GM19239 (cell line): Measurements from ENCODE around the gene TDRD10.
A peak's percentile ranks its signal among the peaks of the same experiment; 100 is the strongest.

Experiments used
- DNase-seq: peaks from one replicate; pipeline ENCODE4 v3.0.0; 2011; ENCODE audit warnings: low spot score; ENCODE audit not compliant: insufficient read length
- FAIRE-seq: peaks from 2 replicates; lab custom pipeline; 2011; peaks lifted over from hg19 to GRCh38; lab: Jason Lieb, UNC

TDRD10 gene

DNA sequence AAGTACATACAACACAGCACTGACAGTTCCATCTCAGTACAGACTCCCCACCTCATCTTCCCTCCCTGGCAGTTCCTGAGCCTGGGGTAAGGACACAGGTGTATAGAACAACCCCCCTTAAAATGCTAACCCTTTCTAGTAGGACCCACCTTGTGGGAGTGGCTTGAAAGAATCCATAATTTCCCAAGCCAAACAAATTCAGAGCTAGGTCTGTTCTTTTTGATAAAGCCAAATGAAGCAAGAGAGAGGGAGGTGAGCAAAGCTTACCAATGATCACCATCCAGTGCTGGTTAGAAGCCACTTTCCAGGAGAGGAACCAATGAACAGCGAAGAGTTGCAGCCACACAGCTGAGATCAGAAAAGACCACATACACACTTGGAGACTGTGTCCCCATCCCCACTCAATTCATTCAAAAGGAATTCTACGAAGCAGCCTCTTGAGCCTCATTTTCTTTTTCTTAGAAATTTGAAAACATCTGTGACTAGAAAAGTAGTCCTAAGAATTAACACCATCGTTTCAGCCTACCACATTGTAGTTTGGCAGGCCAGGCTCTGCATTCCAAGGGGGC, 47.3 kb downstream of the TDRD10 start:
- FAIRE-seq, result no peak

DNA sequence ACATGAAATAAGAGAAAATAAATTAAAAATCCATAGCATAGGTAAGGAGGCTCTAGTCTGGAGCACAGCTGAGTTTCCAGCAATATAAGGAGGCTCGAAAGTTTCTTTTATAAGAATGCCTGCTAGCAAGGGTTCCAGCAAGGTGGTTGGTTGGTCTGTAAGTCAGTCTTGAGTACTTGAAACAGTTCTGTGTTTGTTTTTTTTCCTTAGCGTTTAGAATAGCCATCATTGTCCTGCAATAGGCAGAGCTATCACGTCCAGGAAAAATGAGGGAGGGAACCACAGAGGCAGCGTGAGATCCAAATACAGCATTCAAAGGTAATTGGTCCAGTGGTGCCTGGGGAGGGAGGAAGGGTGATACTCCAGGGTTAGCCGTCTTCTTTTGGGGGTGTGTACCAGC, 48.1 kb downstream of the TDRD10 start:
- FAIRE-seq, result no peak

More for the DNA sequence above, 47.3 kb downstream of the TDRD10 start:
- DNase-seq, result no peak

DNA sequence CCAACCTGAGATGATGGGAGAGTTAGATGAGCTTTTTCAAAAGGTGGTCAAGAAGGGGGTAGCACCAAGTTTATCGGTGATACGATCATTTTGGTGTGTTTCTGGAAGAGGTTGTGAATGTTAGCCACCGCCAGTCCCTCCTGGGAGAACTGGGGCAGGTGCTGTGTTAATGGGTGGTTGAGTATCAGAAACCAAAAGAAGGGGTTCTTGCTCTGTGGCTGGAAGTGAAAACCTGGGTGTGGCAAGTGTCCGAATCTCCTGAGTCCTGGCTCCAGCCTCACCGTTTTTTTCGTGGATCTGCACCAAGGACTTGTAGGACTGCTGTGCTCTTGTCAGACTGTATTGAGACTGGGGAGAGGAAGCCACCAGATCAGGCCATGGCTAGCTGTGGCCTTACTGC, 48.6 kb downstream of the TDRD10 start:
- FAIRE-seq (no peak), DNase-seq (no peak)

More for the DNA sequence above, 48.1 kb downstream of the TDRD10 start:
- DNase-seq, result no peak

DNA sequence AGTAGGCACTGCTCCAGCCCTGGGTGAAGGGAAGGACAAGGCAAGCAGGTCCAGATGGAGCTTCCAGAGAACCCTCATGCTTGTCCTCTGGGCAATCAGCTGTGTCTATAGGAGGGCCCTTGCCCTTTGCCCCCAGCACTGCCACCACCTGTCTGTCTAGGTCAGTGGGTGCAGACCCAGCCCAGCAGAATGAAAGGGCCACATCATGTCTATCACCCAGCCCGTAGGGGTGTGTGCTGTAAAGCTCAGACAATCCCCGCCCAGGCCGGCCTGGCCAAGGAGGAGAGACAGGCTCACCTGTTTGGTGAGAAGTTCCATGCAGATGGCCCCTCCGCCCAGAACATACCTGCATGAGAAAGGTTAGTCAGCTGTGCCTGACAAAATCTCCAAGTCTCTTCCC, 49.5 kb downstream of the TDRD10 start:
- FAIRE-seq, result no peak
- DNase-seq, result no peak

DNA sequence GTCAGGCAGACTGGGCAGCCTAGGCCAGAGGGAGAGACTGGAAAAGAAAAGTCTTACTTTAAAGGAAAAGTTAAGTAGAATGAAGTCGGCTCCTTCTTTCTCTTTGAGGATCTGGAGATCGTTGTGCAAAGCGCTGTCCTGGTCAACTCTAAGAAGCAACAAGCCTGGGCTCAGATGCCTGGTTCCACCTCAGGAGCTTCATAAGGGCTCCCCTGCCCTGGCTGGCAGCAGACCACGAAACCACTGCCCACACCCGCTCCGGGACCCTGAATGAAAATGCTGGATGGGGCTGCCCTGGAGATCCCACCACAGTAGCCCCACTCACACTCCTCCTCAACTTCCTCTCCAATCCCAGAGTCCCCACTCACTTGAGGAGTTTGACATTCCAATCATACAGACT, 50.0 kb downstream of the TDRD10 start:
- no peak for FAIRE-seq

DNA sequence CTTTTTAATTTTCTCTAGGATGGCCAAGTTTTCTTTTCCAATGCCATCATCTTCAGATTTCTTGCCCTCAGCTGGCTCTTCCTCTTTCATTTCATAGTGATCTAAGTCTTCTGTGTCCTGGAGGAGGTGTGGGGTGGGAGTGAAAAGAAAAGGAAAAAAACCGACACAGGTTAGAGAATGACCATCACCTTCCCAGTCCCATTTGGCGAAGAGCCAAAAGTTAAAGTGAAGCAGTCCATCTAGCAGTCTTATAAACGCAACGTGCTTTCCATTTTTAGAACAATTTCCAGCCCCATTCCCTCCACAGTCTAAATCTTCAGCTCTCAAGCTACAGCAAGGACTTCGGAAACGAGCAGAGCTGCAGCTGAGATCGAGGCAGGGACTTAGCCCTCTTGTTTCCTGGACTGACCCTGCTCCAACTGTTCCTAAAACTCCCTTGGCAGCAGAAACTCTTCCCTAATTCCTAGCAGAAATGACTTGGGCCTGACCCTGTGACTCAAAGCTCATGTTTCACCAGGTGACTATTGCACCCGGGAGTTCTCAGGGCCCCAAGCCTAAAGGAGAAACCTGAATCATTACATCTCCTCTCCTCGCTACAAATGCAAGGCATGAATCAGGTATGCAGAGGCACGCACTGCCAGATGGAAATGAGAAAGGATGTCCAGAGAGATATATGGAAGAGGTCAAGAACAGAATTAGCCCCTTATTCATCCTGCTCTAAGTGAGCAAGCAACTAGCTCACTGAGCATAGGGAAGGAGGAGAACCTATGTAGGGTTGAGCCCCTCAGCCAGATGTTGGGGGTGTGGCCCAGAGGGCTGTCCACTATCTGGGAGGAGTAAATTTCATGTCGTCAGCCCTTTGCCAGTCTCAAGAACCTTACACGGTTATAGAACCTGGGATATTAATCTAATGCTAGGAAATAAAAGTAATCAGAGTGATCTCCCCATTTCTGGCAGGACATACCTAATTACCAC, 51.3 kb downstream of the TDRD10 start:
- FAIRE-seq (no peak), DNase-seq (no peak)

More for the DNA sequence above, 50.0 kb downstream of the TDRD10 start:
- no peak for DNase-seq

DNA sequence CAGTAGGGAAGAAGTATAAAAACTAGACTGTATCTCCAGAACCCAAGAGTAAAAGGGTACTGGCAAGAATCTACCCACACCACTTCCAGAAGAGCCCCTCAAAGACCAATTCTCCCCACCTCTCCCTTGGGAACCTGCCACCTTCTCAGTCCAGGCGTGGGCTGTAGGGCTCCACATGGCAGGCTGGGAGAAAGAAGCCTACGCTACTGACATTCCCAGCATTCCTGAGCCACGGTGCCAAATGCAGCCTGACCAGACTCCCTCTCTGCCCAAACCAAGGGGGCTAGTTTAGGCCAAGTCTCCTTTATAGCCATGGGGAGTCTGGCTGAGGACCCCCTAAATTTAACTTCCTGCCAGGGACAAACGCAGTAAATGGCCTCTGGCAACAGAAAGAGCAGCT, 54.4 kb downstream of the TDRD10 start:
- FAIRE-seq (no peak), DNase-seq (no peak)

DNA sequence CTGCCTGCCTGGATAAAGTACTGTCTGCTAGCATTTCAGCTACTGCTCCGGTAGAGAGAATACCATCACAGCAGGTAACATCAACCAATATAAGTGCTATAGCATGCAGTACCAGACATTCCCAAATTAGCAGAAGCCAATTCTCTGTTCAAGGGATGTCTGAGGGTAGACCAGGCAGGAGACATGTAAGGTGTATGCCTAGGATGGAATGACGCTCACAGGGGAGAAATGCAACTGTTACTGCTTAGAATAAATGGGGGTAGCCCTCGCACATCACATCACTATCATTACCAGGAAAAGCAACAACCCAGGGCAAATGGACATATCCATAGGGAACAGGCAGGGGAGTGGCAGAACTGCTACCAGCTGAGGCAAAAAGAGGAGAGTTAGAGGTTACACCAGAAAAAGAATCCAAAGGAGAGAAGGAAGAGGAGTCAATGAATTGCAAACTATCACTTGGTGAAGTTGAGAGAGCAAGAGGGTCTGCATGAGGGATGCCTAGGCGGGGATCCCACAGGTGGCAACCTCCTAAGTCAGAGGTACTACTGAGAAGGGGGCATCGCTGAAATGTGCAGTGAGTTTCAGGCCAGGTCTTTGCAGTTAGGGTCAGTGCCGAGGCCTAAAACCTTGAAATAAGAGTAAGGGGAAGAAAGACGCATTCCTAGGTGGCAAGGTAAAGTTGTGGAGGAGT, 55.4 kb downstream of the TDRD10 start:
- DNase-seq (no peak), FAIRE-seq (peak; percentile 71)

DNA sequence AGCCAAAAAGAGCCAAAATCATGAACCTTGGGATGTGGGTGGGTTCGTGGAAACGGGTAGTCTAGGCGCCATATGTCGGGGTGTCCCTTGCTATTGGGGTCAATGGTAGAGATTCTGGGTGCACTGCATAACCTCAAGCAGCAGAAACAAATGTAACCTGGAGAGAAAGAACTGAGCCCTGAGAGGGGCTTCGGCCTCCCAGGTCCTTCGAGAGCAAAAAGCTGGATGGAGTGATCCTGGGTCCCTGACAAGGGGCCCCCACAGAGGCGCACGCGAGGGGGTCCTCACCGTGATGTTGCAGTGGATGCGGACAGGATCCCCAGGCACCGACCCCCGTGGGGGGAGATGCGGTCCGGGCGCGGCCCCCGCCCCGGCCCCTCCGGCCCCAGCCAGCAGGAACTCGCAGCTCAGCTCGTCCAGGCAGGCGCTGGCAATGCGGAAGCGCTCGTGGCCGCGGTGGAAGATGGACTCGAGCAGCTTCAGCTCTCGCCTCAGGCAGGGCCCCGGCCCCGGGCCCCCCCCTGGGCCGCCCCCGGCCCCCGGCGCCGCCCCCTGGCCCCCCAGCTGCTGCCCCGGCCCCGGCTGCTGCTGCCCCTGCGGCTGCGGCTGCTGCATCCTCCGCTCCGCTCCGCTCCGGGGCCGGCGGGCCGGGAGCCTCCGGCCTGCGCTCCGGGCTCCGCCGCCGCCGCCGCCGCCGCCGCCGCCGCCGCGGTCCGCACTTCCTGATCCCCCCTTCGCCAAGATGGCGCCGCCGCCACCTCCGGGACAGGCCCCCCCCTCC, 56.1 kb downstream of the TDRD10 start, which contains the start of gene UBE2Q1:
TSS of gene UBE2Q1 (minus strand) at position 724 of the 781 bp plus-strand sequence. CDS start at position 615, 109 bp downstream.
- FAIRE-seq, result no peak
- DNase-seq, result no peak

DNA sequence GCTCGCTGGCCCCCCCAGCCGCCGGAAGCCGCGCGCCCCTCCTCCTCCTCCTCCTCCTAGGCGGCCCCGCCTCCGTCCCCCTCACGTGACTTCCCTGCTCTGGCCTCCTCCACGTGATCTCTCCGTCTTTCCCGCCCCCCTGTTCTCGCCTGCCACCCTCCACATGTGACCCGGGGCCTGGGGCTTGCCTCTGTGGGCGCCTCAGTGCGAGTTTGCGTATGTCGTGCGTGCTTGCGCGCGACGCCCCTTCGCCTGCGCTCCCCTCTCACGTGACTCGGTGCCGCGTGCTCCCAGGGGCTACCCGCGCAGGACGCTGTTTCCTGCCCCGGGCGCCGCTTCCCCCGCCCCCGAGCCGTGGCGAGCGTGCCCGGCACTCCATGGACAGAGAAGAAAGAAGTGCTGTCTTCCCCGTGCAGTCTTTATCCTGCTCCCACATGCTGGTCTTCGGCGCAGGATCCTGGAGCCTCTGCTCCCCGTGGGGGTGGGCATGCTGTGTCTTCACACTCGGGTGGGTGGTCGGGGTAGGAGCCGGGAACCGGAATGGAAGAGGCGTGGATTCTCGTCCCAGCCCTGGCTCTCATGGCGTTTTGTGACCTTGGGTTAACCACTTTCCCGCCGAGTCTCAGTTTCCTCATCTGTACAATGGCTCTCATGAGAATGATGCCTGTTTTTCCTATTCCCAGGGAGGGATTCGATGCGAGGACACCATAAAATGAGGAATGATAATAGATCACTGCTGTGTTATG, 56.9 kb downstream of the TDRD10 start:
- FAIRE-seq (no peak), DNase-seq (peak; percentile 98)

DNA sequence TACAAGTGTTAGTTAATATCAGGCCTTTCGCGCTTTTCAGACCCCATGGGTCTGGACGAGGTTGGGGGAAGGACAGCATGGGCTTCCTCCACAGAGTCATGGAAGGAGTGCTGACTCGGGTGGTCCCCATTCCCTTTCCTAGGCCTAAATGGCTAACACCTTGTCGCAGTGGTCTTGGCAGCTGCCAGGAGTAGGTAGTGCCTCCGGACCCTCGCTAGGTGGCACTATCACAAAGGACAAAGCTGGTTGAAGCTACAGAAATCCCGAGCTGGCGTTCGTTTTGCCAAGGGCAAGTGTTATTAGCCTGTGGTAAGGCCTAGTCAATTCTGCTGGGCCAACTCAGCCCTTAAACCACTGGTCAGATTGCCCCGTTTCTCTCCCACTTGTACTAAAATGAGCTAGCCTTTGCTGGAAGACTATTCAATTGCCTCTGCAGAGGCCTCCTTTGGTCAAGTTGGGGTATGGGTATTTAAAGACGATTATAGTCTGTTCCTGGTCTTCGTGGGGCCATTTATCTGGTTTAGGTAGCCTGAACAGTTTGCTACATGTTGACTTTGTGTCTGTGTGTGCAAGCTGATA, 57.5 kb downstream of the TDRD10 start:
- FAIRE-seq (peak; percentile 98), DNase-seq (peak; percentile 75)

DNA sequence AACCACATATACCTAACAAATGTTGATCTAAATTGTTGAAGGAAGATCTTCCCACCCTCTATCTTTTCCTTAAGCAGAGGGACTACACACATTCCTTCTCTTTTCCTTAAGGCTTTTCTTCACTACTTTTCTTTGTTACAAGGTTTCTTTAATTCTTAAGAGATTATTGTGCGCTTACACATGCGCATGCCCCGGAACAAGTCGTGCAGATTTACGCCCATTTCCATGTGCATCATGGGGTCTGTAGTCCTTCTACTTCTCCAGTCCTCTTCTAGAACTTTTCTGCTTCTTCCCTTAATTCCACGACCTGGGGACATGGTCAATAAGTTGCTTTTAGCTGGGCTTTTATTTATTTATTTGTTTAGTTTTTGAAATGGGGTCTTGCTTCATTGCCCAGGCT, 63.9 kb downstream of the TDRD10 start:
- DNase-seq, result no peak
- no peak for FAIRE-seq

DNA sequence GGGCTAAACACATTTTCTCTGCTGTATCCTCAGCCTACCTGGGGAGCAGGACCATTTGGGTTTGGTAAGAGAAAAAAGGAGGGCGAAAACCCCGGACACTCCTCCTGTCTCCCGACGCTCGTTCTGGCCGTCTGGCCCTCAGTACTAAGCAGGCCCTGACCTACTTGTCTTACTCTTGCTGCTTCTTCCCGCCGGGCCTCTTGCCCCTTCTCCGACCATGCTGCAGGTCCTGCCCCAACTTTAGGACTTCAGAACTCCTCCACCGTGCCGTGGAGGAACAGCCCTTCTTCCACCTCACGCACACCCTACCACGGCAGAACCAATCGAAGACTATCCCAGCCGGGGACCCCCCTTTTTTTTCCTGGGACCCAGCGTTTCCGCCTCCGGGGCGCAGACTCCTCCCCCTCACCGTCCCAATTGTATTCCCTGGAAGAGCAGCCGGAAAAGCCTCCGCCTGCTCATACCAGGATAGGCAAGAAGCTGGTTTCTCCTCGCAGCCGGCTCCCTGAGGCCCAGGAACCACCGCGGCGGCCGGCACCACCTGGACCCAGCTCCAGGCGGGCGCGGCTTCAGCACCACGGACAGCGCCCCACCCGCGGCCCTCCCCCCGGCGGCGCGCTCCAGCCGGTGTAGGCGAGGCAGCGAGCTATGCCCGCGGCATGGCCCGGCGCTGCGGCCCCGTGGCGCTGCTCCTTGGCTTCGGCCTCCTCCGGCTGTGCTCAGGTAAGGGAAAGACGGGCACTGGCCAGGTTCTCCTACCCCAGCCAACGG, 65.6 kb downstream of the TDRD10 start, which contains the start of gene CHRNB2:
TSS of gene CHRNB2 (plus strand) at position 393 of the 771 bp plus-strand sequence. CDS start at position 660, 267 bp downstream.
- FAIRE-seq (peak; percentile 55), DNase-seq (peak; percentile 87)

DNA sequence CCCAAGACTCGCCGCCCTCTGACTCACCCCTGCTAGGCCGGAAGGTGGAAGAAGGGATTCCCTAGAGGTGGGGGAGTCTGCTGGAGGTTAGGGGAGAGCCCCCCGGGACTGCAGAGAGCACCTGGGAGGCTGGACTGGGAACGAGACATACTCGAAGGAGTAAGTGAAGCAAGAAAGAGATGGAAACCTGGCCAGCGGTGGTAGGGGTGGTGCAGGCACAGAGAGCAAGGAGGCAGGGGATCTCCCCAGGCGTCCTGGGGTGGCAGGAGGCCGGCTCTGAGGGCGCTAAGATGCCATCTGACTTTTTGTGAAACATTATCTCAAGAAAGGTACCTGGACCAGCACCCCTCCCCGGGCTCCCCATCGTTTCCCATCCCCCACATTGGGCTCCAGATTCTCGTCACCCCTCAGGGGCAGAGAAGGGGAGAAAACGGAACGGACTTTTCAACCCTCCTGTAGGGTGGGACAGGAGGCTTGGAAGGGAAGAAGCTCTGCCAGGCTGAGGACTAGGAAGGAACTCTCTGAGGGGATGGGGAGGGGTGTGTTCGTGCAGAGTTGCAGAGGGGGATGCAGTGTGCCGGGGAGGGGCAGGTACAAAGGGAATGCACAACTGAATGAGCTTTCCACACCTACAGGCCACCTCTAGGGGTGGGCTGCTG, 66.3 kb downstream of the TDRD10 start:
- FAIRE-seq, result no peak

DNA sequence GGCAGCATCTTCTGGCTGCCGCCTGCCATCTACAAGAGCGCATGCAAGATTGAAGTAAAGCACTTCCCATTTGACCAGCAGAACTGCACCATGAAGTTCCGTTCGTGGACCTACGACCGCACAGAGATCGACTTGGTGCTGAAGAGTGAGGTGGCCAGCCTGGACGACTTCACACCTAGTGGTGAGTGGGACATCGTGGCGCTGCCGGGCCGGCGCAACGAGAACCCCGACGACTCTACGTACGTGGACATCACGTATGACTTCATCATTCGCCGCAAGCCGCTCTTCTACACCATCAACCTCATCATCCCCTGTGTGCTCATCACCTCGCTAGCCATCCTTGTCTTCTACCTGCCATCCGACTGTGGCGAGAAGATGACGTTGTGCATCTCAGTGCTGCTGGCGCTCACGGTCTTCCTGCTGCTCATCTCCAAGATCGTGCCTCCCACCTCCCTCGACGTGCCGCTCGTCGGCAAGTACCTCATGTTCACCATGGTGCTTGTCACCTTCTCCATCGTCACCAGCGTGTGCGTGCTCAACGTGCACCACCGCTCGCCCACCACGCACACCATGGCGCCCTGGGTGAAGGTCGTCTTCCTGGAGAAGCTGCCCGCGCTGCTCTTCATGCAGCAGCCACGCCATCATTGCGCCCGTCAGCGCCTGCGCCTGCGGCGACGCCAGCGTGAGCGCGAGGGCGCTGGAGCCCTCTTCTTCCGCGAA, 69.4 kb downstream of the TDRD10 start:
- FAIRE-seq (no peak), DNase-seq (no peak)

More for the DNA sequence above, 66.3 kb downstream of the TDRD10 start:
- no peak for DNase-seq

DNA sequence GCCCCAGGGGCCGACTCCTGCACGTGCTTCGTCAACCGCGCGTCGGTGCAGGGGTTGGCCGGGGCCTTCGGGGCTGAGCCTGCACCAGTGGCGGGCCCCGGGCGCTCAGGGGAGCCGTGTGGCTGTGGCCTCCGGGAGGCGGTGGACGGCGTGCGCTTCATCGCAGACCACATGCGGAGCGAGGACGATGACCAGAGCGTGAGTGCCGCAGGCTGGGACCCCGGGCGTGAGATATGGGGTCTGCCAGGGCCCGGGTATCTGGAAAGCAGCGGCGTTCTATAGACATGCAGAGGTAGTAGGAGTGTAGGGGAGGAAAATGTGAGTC, 69.9 kb downstream of the TDRD10 start:
- DNase-seq, result no peak
- no peak for FAIRE-seq
